ENCODE results near the gene GTPBP4. TPM values are rescaled to one million over a fixed set of nuclear protein-coding genes. Genes with fewer than 3 reads are reported as not detected.

The GTPBP4 gene
- total RNA-seq, 4 donors from 2014 or later, result 16.0 to 31.5 (median 21.5) TPM

- no peaks in the 10 kb centered on the region for H3K9me3 ChIP-seq
- peaks cover 0 to 4% of the 10 kb centered on the region in 2 donors for H3K36me3 ChIP-seq
- H3K27ac ChIP-seq, result no peak within 1 kb of the TSS
- ATAC-seq, result no peak
- 77 to 86% methylated on average over 1 of the region's 1 CpG for WGBS, 2 donors (ENCODE audit: low coverage in 1 of 2)
- H3K27me3 ChIP-seq, result no peaks in the 10 kb centered on the region
- TF ChIP-seq CTCF (IDR thresholded peaks at IDR 0.05) (no peak), POLR2AphosphoS5 (IDR thresholded peaks at IDR 0.05) (no peak), POLR2A (IDR thresholded peaks at IDR 0.05) (no peak), EP300 (IDR thresholded peaks at IDR 0.05) (no peak)
- no peaks in the 10 kb centered on the region for H3K4me1 ChIP-seq
- no peak within 1 kb of the TSS for H3K4me3 ChIP-seq
Observed at GRCh38 chr10:1025683-1026082, 37.4 kb downstream of the GTPBP4 start, which contains the start of gene IDI2. IDI2 (minus strand) TSS chr10:1025859; CDS start chr10:1024723, 1,136 bp downstream.

- no peak for ATAC-seq
- WGBS, 2 donors (ENCODE audit: low coverage in 1 of 2), result 82 to 94% methylated on average over 2 to 6 of the region's 6 CpGs
- no peak overlapping the region for H3K27ac ChIP-seq
- H3K36me3 ChIP-seq, result no peaks in the 10 kb centered on the region
- H3K4me3 ChIP-seq, result no peak overlapping the region
- no peaks in the 10 kb centered on the region for H3K9me3 ChIP-seq
- no peaks in the 10 kb centered on the region for H3K27me3 ChIP-seq
- no peaks in the 10 kb centered on the region for H3K4me1 ChIP-seq
- no peak for TF ChIP-seq POLR2AphosphoS5 (IDR thresholded peaks at IDR 0.05)
- TF ChIP-seq POLR2A (IDR thresholded peaks at IDR 0.05), result no peak
- no peak for TF ChIP-seq CTCF (IDR thresholded peaks at IDR 0.05)
- no peak for TF ChIP-seq EP300 (IDR thresholded peaks at IDR 0.05)
Observed at GRCh38 chr10:1026578-1026977, 38.3 kb downstream of the GTPBP4 start.

GRCh38 chr10:1029838-1030237, 41.6 kb downstream of the GTPBP4 start:
- H3K9me3 ChIP-seq, result no peaks in the 10 kb centered on the region

GRCh38 chr10:1033601-1034000, 45.4 kb downstream of the GTPBP4 start:
- TF ChIP-seq POLR2A (IDR thresholded peaks at IDR 0.05), result no peak
- no peak for TF ChIP-seq POLR2AphosphoS5 (IDR thresholded peaks at IDR 0.05)
- no peak for TF ChIP-seq EP300 (IDR thresholded peaks at IDR 0.05)
- no peak for ATAC-seq
- 100% methylated on average over 1 of the region's 1 CpG; no CpG with 5 or more reads in 1 of the 2 donors for WGBS, 2 donors (ENCODE audit: low coverage in 1 of 2)
- no peak overlapping the region for H3K27ac ChIP-seq
- H3K9me3 ChIP-seq, result no peaks in the 10 kb centered on the region
- no peak overlapping the region for H3K4me3 ChIP-seq
- H3K27me3 ChIP-seq, result no peaks in the 10 kb centered on the region
- H3K4me1 ChIP-seq, result no peaks in the 10 kb centered on the region
- peaks cover 0 to 15% of the 10 kb centered on the region in 2 donors for H3K36me3 ChIP-seq

More at GRCh38 chr10:1029838-1030237, 41.6 kb downstream of the GTPBP4 start:
- H3K27me3 ChIP-seq, result no peaks in the 10 kb centered on the region
- TF ChIP-seq POLR2AphosphoS5 (IDR thresholded peaks at IDR 0.05), result no peak
- TF ChIP-seq POLR2A (IDR thresholded peaks at IDR 0.05), result no peak
- no peak for TF ChIP-seq EP300 (IDR thresholded peaks at IDR 0.05)
- H3K27ac ChIP-seq, result no peak overlapping the region
- no peak for ATAC-seq
- H3K4me3 ChIP-seq, result no peak overlapping the region
- H3K4me1 ChIP-seq, result no peaks in the 10 kb centered on the region
- 94 to 96% methylated on average over 5 to 6 of the region's 7 CpGs for WGBS, 2 donors (ENCODE audit: low coverage in 1 of 2)
- H3K36me3 ChIP-seq, result no peaks in the 10 kb centered on the region

- TF ChIP-seq EP300 (IDR thresholded peaks at IDR 0.05) (no peak), POLR2AphosphoS5 (IDR thresholded peaks at IDR 0.05) (no peak), CTCF (IDR thresholded peaks at IDR 0.05) (no peak), POLR2A (IDR thresholded peaks at IDR 0.05) (no peak)
- WGBS, 2 donors (ENCODE audit: low coverage in 1 of 2), result 59 to 90% methylated on average over 3 of the region's 3 CpGs
- no peak overlapping the region for H3K27ac ChIP-seq
Observed at GRCh38 chr10:1034758-1035157, 46.5 kb downstream of the GTPBP4 start.

GRCh38 chr10:1035201-1035600, 47.0 kb downstream of the GTPBP4 start:
- ATAC-seq, result no peak
- WGBS, 2 donors (ENCODE audit: low coverage in 1 of 2), result 14 to 67% methylated on average over 1 of the region's 6 CpGs
- peak overlapping the region in 1 of 4 donors; percentile 40 for H3K27ac ChIP-seq
- H3K9me3 ChIP-seq, result no peaks in the 10 kb centered on the region
- TF ChIP-seq EP300 (IDR thresholded peaks at IDR 0.05) (no peak), POLR2AphosphoS5 (IDR thresholded peaks at IDR 0.05) (no peak), CTCF (IDR thresholded peaks at IDR 0.05) (no peak)
- H3K27me3 ChIP-seq, result no peaks in the 10 kb centered on the region
- peaks cover 0 to 28% of the 10 kb centered on the region in 2 donors for H3K36me3 ChIP-seq
- no peak overlapping the region for H3K4me3 ChIP-seq
- no peaks in the 10 kb centered on the region for H3K4me1 ChIP-seq

More at GRCh38 chr10:1034758-1035157, 46.5 kb downstream of the GTPBP4 start:
- Histone ChIP-seq H3K4me3 (no peak overlapping the region), H3K27me3 (no peaks in the 10 kb centered on the region), H3K9me3 (no peaks in the 10 kb centered on the region), H3K4me1 (no peaks in the 10 kb centered on the region), H3K36me3 (peaks cover 0 to 24% of the 10 kb centered on the region in 2 donors)
- no peak for ATAC-seq

Data from gastroesophageal sphincter (tissue), 4 donors.